NT2/D1 (cell line): ENCODE measurements around the gene ELN.

Experiments used
- DNase-seq: peaks from one replicate; pipeline ENCODE4 v3.0.0-alpha.2; 2011; ENCODE audit warnings: low read depth, low spot score
- H3K27me3 ChIP-seq: 2 replicates; pipeline ENCODE4 v1.6.0; 2011; ENCODE audit warnings: mild to moderate bottlenecking; ENCODE audit not compliant: insufficient read length, insufficient read depth
- H3K36me3 ChIP-seq: 2 replicates; pipeline ENCODE4 v1.6.1; 2011; ENCODE audit warnings: mild to moderate bottlenecking, low read length, mixed read lengths; ENCODE audit not compliant: insufficient read depth, insufficient read length
- H3K4me1 ChIP-seq: 2 replicates; pipeline ENCODE4 v1.5.1; 2011; ENCODE audit not compliant: insufficient read depth, insufficient read length
- H3K4me3 ChIP-seq: 2 replicates; pipeline ENCODE4 v1.5.1; 2011; ENCODE audit warnings: low read depth; ENCODE audit not compliant: insufficient read length
- H3K9ac ChIP-seq: 2 replicates; pipeline ENCODE4 v1.6.0; 2011; ENCODE audit warnings: low read depth; ENCODE audit not compliant: insufficient read length
- H3K9me3 ChIP-seq: 2 replicates; pipeline ENCODE4 v1.5.1; 2011; ENCODE audit warnings: mild to moderate bottlenecking, low read length; ENCODE audit not compliant: insufficient read depth
- SUZ12 ChIP-seq: IDR thresholded peaks from 2 replicates; pipeline ENCODE4 v1.6.1; 2011; ENCODE audit not compliant: insufficient read length, insufficient read depth; ENCODE audit errors: extremely low read depth
- YY1 ChIP-seq: IDR thresholded peaks from 2 replicates; pipeline ENCODE4 v1.6.1; 2011; ENCODE audit not compliant: insufficient read length, insufficient read depth
- ZNF274 ChIP-seq: IDR thresholded peaks from 2 replicates; pipeline ENCODE4 v1.6.1; 2011; ENCODE audit warnings: mild to moderate bottlenecking, low read depth, low read length

ELN gene

DNA sequence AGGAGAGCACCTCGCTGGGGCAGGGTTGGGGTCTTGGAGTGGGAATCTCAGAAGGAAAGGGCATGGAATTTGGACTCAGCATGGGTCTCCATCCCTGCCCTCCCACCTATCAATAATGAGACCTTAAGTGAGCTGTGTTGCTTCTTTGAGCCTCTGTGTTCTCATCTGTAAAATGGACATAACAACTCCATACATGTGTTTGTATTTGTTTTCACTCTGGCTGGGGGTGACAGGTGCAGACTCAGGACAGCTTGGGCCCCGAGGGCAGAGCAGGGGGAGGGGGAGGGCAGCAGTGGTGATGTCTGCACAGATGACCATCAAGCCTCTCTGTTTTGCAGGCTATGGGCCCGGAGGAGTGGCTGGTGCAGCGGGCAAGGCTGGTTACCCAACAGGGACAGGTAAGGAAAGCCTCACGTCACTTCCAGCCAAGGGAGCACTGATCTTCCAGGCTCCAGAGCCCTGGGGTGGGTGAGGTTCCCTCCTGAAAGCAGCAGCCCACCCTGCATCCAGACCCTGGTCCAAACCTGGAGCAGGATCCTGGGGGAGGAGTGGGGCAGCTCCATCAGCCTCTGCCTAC, 19.9 kb downstream of the ELN start:
- no peaks in the 10 kb centered on the region for H3K27me3 ChIP-seq
- no peaks in the 10 kb centered on the region for H3K36me3 ChIP-seq
- H3K4me1 ChIP-seq: peaks cover 13% of the 10 kb centered on the region
- no peaks in the 10 kb centered on the region for H3K9me3 ChIP-seq
- H3K9ac ChIP-seq: no peak overlapping the region
- no peak for TF ChIP-seq ZNF274
- no peak for TF ChIP-seq YY1
- TF ChIP-seq SUZ12: no peak
- DNase-seq: no peak
- no peak overlapping the region for H3K4me3 ChIP-seq

- TF ChIP-seq YY1: no peak
- TF ChIP-seq ZNF274: no peak
- no peak for TF ChIP-seq SUZ12
- no peak for DNase-seq
- Histone ChIP-seq H3K27me3 (no peaks in the 10 kb centered on the region), H3K9ac (no peak overlapping the region), H3K9me3 (no peaks in the 10 kb centered on the region), H3K4me3 (no peak overlapping the region), H3K36me3 (no peaks in the 10 kb centered on the region), H3K4me1 (peaks cover 10% of the 10 kb centered on the region)
These were observed 21.1 kb downstream of the ELN start for GRCh38 chr7:74048999-74049599.

GRCh38 chr7:74049997-74050798, 22.2 kb downstream of the ELN start:
- H3K9me3 ChIP-seq: no peaks in the 10 kb centered on the region
- no peak overlapping the region for H3K4me3 ChIP-seq
- TF ChIP-seq SUZ12 (no peak), YY1 (no peak), ZNF274 (no peak)
- DNase-seq: no peak
- no peak overlapping the region for H3K9ac ChIP-seq
- peaks cover 4% of the 10 kb centered on the region for H3K4me1 ChIP-seq
- H3K27me3 ChIP-seq: no peaks in the 10 kb centered on the region
- H3K36me3 ChIP-seq: no peaks in the 10 kb centered on the region

DNA sequence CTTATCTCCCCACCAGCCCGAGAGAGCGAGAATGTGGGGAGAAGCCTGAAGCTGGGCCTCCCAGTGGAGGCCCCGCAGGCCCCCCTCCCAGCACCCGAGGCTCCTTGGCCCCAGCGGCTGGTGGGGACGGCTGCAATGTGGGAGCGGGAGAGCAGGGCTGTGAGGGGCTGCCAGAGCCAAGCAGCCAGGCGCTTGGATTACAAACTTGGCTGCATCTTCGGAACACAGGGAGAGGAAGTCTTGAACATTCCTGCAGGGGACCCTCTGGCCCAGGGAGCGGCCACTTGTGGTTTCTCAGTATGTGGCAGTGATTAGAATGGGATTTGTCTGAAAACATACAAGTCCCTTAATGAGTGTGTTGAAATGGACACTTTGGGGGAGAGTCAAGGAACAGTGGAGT, 23.2 kb downstream of the ELN start:
- peaks cover 4% of the 10 kb centered on the region for H3K4me1 ChIP-seq
- no peaks in the 10 kb centered on the region for H3K9me3 ChIP-seq
- no peak overlapping the region for H3K4me3 ChIP-seq
- no peak for DNase-seq
- TF ChIP-seq YY1 (no peak), ZNF274 (no peak), SUZ12 (no peak)
- H3K9ac ChIP-seq: no peak overlapping the region
- no peaks in the 10 kb centered on the region for H3K36me3 ChIP-seq
- H3K27me3 ChIP-seq: no peaks in the 10 kb centered on the region

- Histone ChIP-seq H3K27me3 (no peaks in the 10 kb centered on the region), H3K4me1 (peaks cover 4% of the 10 kb centered on the region), H3K9ac (no peak overlapping the region), H3K4me3 (no peak overlapping the region), H3K36me3 (no peaks in the 10 kb centered on the region), H3K9me3 (no peaks in the 10 kb centered on the region)
- peak; percentile 43 for DNase-seq
- TF ChIP-seq SUZ12 (no peak), YY1 (no peak), ZNF274 (no peak)
These were observed 23.8 kb downstream of the ELN start for GRCh38 chr7:74051629-74052410.

DNA sequence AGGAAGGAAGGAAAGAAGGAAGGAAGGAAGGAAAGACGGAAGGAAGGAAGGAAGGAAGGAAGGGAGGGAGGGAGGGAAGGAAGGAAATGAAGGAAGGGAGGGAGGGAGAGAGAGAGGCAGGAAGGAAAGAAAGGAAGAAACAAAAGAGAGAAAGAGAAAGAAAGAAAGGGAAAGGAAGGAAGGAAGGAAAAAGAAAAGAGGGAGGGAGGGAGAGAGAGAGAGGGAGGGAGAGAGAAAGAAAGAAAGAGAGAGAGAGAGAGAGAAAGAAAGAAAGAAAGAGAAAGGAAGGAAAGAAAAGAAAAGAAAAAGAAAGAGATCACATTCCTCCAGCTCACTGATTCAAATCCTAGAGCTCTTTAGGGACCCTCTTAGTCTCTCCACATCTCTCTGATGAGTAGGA, 24.7 kb downstream of the ELN start:
- DNase-seq: no peak
- Histone ChIP-seq H3K9me3 (no peaks in the 10 kb centered on the region), H3K4me3 (no peak overlapping the region), H3K27me3 (peaks cover 2% of the 10 kb centered on the region), H3K4me1 (peaks cover 4% of the 10 kb centered on the region), H3K36me3 (no peaks in the 10 kb centered on the region), H3K9ac (no peak overlapping the region)
- TF ChIP-seq ZNF274: no peak
- no peak for TF ChIP-seq SUZ12
- no peak for TF ChIP-seq YY1
